Upper lobe of left lung (tissue), 4 donors: ENCODE data around the gene BIRC3.

Experiments
- CTCF ChIP-seq, 6 experiments: fragments of 450-650 bp in 4 of 6; fragments of 200-600 bp in 2 of 6; sonication (generic) in 2 of 6; IDR thresholded peaks; one replicate each; pipeline ENCODE4 v1.5.1; 2016 to 2019; ENCODE audit warnings: antibody characterized with exemption in 6 of 6
- POLR2A ChIP-seq, 4 donors: fragments of 450-650 bp; IDR thresholded peaks; one replicate each; pipeline ENCODE4 v1.5.1; 2016 to 2017; ENCODE audit warnings: antibody characterized with exemption in 4 of 4, mild to moderate bottlenecking in 2 of 4
- POLR2AphosphoS5 ChIP-seq, 2 donors: sonication (generic); formaldehyde crosslinking; IDR thresholded peaks; one replicate each; pipeline ENCODE4 v1.5.1; 2017; ENCODE audit warnings: antibody characterized with exemption in 2 of 2

GRCh38 chr11:102274628-102275027 lies 42.7 kb upstream of the BIRC3 start:
- TF ChIP-seq CTCF (IDR thresholded peaks at IDR 0.05): no peak
- no peak for TF ChIP-seq POLR2A (IDR thresholded peaks at IDR 0.05)
- no peak for TF ChIP-seq POLR2AphosphoS5 (IDR thresholded peaks at IDR 0.05)
